Measurements from ENCODE around the gene FST. TPM values are rescaled to one million over a fixed set of nuclear protein-coding genes. Genes with fewer than 3 reads are reported as not detected.

The FST gene
- total RNA-seq, 6 experiments from 2014 or later: 13.1 to 28.2 (median 15.3) TPM

DNA sequence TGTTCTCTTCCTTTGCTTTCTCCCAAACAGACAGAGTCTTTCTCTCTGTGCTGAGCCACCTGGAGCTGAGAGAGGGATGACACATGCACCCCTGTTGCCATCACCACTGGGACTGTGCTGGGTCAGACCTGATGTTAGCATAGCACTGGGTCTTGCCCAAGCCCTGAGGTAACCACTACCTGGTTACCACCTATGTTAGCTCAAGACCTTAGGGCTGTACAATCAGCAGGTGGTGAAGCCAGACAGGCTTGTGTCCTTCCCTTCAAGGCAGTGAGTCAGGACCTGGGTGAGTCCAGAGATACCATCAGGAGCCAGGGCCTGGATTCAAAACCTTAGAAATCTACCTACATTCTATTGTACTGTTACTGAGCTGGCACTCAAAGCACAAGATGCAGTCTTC is 32.1 kb downstream of the FST start:
- H3K9me3 ChIP-seq: no peaks in the 10 kb centered on the region
- DNase-seq (no peak), ATAC-seq (no peak)
- no peak for TF ChIP-seq POLR2A (IDR thresholded peaks at IDR 0.05)
- TF ChIP-seq, protein P1, sequence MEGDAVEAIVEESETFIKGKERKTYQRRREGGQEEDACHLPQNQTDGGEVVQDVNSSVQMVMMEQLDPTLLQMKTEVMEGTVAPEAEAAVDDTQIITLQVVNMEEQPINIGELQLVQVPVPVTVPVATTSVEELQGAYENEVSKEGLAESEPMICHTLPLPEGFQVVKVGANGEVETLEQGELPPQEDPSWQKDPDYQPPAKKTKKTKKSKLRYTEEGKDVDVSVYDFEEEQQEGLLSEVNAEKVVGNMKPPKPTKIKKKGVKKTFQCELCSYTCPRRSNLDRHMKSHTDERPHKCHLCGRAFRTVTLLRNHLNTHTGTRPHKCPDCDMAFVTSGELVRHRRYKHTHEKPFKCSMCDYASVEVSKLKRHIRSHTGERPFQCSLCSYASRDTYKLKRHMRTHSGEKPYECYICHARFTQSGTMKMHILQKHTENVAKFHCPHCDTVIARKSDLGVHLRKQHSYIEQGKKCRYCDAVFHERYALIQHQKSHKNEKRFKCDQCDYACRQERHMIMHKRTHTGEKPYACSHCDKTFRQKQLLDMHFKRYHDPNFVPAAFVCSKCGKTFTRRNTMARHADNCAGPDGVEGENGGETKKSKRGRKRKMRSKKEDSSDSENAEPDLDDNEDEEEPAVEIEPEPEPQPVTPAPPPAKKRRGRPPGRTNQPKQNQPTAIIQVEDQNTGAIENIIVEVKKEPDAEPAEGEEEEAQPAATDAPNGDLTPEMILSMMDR (IDR thresholded peaks at IDR 0.05): no peak
- H3K4me3 ChIP-seq: no peak overlapping the region
- H3K27ac ChIP-seq: no peak overlapping the region
- no peaks in the 10 kb centered on the region for H3K4me1 ChIP-seq
- intact Hi-C loops (cut with DNase I): no loop called here
- H3K27me3 ChIP-seq: no peaks in the 10 kb centered on the region
- H3K36me3 ChIP-seq: no peaks in the 10 kb centered on the region

DNA sequence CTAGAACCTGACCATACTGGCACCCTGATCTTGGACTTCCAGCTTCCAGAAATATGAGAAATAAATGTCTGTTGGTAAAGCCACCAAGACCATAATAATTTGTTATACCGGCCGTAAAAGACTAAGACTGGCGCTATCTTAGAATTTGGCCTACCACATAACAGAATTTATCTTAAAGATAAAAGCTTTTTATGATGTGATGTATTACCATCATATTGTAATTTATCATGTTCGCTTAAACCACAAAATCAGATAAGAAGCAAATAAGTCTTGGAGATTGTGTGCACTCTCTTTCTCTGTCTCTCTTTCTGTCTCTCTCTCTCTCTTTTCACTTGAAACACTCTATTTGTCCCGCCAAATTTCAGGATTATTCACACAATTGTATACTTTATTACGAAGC is 35.6 kb downstream of the FST start:
- no peaks in the 10 kb centered on the region for H3K27me3 ChIP-seq
- H3K27ac ChIP-seq: no peak overlapping the region
- H3K9me3 ChIP-seq: no peaks in the 10 kb centered on the region
- H3K36me3 ChIP-seq: no peaks in the 10 kb centered on the region
- TF ChIP-seq, protein P1 (IDR thresholded peaks at IDR 0.05): no peak
- TF ChIP-seq POLR2A (IDR thresholded peaks at IDR 0.05): no peak
- ATAC-seq: no peak
- intact Hi-C loops (cut with DNase I): no loop called here
- WGBS (ENCODE audit: insufficient coverage, low coverage, low lambda C conversion rate, missing lambda C conversion rate): 73% methylated on average over 6 of the region's 6 CpGs
- no peak overlapping the region for H3K4me3 ChIP-seq
- DNase-seq: no peak
- no peaks in the 10 kb centered on the region for H3K4me1 ChIP-seq

DNA sequence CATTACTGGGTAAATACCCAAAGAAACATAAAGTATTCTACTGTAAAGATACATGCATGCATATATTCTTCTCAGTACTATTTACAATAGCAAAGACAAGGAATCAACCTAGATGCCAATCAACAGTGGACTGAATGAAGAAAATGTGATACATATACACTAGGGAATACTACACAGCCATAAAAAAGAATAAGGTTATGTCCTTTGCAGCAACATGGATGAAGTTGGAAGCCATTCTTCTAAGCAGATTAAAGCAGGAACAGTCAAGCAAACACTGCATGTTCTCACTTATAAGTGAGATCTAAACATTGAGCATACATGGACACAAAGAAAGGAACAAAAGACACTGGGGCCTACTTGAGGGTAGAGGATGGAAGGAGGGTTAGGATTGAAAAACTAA is 40.4 kb downstream of the FST start:
- ATAC-seq (no peak), DNase-seq (no peak)
- Histone ChIP-seq H3K9me3 (peaks cover 0 to 2% (median 0%) of the 10 kb centered on the region in 4 donors), H3K4me3 (no peak overlapping the region), H3K36me3 (no peaks in the 10 kb centered on the region), H3K27ac (no peak overlapping the region), H3K4me1 (no peaks in the 10 kb centered on the region), H3K27me3 (no peaks in the 10 kb centered on the region)
- TF ChIP-seq POLR2A (IDR thresholded peaks at IDR 0.05): no peak
- TF ChIP-seq, protein P1 (IDR thresholded peaks at IDR 0.05): no peak
- intact Hi-C loops (cut with DNase I): no loop called here

Other genes starting within 250 kb of the FST start
- 10 to 100 TPM; 44.3 to 69.4 (median 48.8) TPM for gene NDUFS4, start 80.0 kb downstream of the FST start, total RNA-seq